NCI-H1930 (cell line): ENCODE measurements around the gene GRM7.
A peak's percentile ranks its signal among the peaks of the same experiment; 100 is the strongest.

ENCODE experiments used
- DNase-seq, 2 experiments: peaks; one replicate each; lab custom pipeline; 2025; lab: John Stamatoyannopoulos, UW

Gene GRM7

GRCh38 chr3:7657214-7658112, 796.5 kb downstream of the GRM7 start:
- no peak for DNase-seq

GRCh38 chr3:7658294-7658693, 797.4 kb downstream of the GRM7 start:
- DNase-seq: no peak

- no peak for DNase-seq
Measured at GRCh38 chr3:7659079-7659478, 798.2 kb downstream of the GRM7 start.

- no peak for DNase-seq
Measured at GRCh38 chr3:7663771-7664170, 802.9 kb downstream of the GRM7 start.

- peak; percentile 24 to 41 for DNase-seq
Measured at GRCh38 chr3:7667774-7668173, 806.9 kb downstream of the GRM7 start.

- DNase-seq: no peak
Measured at GRCh38 chr3:7669641-7670040, 808.7 kb downstream of the GRM7 start.

- no peak for DNase-seq
Measured at GRCh38 chr3:7678521-7678920, 817.6 kb downstream of the GRM7 start.

GRCh38 chr3:7682822-7683229, 821.9 kb downstream of the GRM7 start:
- no peak for DNase-seq

- DNase-seq: no peak
Measured at GRCh38 chr3:7683426-7683825, 822.5 kb downstream of the GRM7 start.

- DNase-seq: no peak
Measured at GRCh38 chr3:7684182-7684715, 823.3 kb downstream of the GRM7 start.

- DNase-seq: no peak
Measured at GRCh38 chr3:7687428-7688147, 826.7 kb downstream of the GRM7 start.

GRCh38 chr3:7692866-7693265, 832.0 kb downstream of the GRM7 start:
- DNase-seq: no peak

- no peak for DNase-seq
Measured at GRCh38 chr3:7693976-7694375, 833.1 kb downstream of the GRM7 start.

- no peak for DNase-seq
Measured at GRCh38 chr3:7695049-7695448, 834.1 kb downstream of the GRM7 start.

- DNase-seq: no peak
Measured at GRCh38 chr3:7696320-7696719, 835.4 kb downstream of the GRM7 start.

GRCh38 chr3:7697548-7697947, 836.6 kb downstream of the GRM7 start:
- DNase-seq: no peak

GRCh38 chr3:7700539-7700938, 839.6 kb downstream of the GRM7 start:
- DNase-seq: peak in 1 of 2 experiments; percentile 1

- DNase-seq: no peak
Measured at GRCh38 chr3:7700977-7701376, 840.1 kb downstream of the GRM7 start.

- no peak for DNase-seq
Measured at GRCh38 chr3:7707187-7707586, 846.3 kb downstream of the GRM7 start.

- DNase-seq: no peak
Measured at GRCh38 chr3:7709376-7710082, 848.6 kb downstream of the GRM7 start.

GRCh38 chr3:7710284-7710683, 849.4 kb downstream of the GRM7 start:
- no peak for DNase-seq

- no peak for DNase-seq
Measured at GRCh38 chr3:7713724-7714123, 852.8 kb downstream of the GRM7 start.
